Gastrocnemius medialis (tissue), 4 donors: Measurements from ENCODE around the gene OR10K2. TPM values are rescaled to one million over a fixed set of nuclear protein-coding genes. Genes with fewer than 3 reads are reported as not detected.

Experiments used
- ATAC-seq, 2 donors: fragments of 150-250 bp; one replicate each; pipeline ENCODE4 v1.9.1; 2016
- DNase-seq, 2 donors: peaks; one replicate each; pipeline ENCODE4 v3.0.0-alpha.2; 2019
- H3K27ac ChIP-seq, 4 donors: fragments of 200-600 bp; sonication (generic); 1 replicate in 1 of 4; 2 replicates in 3 of 4; pipeline ENCODE4 v1.5.1; 2016 to 2018; ENCODE audit warnings: mild to moderate bottlenecking in 2 of 4, moderate library complexity in 1 of 4
- H3K27me3 ChIP-seq, 3 donors: fragments of 200-600 bp; sonication (generic) in 2 of 3; 1 replicate in 1 of 3; 2 replicates in 2 of 3; pipeline versions ENCODE4 v1.5.1 to v1.6.0; 2016 to 2019; ENCODE audit warnings: mild to moderate bottlenecking in 1 of 3, moderate library complexity in 1 of 3
- H3K36me3 ChIP-seq, 2 donors: fragments of 200-600 bp; sonication (generic) in 1 of 2; one replicate each; pipeline ENCODE4 v1.5.1; 2017 to 2018
- H3K4me1 ChIP-seq, 2 donors: fragments of 200-600 bp; sonication (generic) in 1 of 2; one replicate each; pipeline ENCODE4 v1.5.1; 2016 to 2017; ENCODE audit warnings: mild to moderate bottlenecking in 2 of 2
- H3K4me3 ChIP-seq, 4 donors: fragments of 200-600 bp; sonication (generic) in 3 of 4; 1 replicate in 1 of 4; 2 replicates in 3 of 4; pipeline ENCODE4 v1.5.1; 2016 to 2019; ENCODE audit warnings: mild to moderate bottlenecking in 2 of 4
- H3K9me3 ChIP-seq, 3 donors: fragments of 200-600 bp; sonication (generic) in 2 of 3; 1 replicate in 1 of 3; 2 replicates in 2 of 3; pipeline ENCODE4 v1.5.1; 2016 to 2019
- POLR2A ChIP-seq, 2 donors: fragments of 450-650 bp; IDR thresholded peaks; one replicate each; pipeline ENCODE4 v1.6.1; 2017; ENCODE audit warnings: antibody characterized with exemption in 2 of 2, mild to moderate bottlenecking in 2 of 2, moderate library complexity in 2 of 2
- in situ Hi-C, 4 donors: fragments of 200-750 bp; cut with MboI; loops; one replicate each; pipeline versions ENCODE4 v1.15.0 to v1.8.0; 2017; ENCODE audit warnings: low sequenced_read_pairs in 4 of 4
- intact Hi-C: fragments of 100-400 bp; cut with DNase I; formaldehyde crosslinking; loops from one replicate; pipeline ENCODE4 v1.15.1; 2023; ENCODE audit warnings: low total_unique reads
- total RNA-seq, 4 donors: library from RNA; depleted of rRNA; stranded (reverse); fragments of >200 nt; gene quantifications; one replicate each; pipeline versions ENCODE4 v1.1.0 to v1.2.3, GENCODE V29; 2016
- TF ChIP-seq, protein P1 (sequence below), 5 experiments: fragments of 450-650 bp in 3 of 5; fragments of 200-600 bp in 2 of 5; sonication (generic) in 2 of 5; IDR thresholded peaks in 4 of 5; conservative IDR thresholded peaks in 1 of 5; 1 replicate in 4 of 5; 2 replicates in 1 of 5; pipeline ENCODE4 v1.5.1; 2016 to 2019; ENCODE audit warnings: antibody characterized with exemption in 5 of 5, mild to moderate bottlenecking in 3 of 5, moderate library complexity in 3 of 5

The OR10K2 gene
- total RNA-seq, 4 donors from 2014 or later: not detected

DNA sequence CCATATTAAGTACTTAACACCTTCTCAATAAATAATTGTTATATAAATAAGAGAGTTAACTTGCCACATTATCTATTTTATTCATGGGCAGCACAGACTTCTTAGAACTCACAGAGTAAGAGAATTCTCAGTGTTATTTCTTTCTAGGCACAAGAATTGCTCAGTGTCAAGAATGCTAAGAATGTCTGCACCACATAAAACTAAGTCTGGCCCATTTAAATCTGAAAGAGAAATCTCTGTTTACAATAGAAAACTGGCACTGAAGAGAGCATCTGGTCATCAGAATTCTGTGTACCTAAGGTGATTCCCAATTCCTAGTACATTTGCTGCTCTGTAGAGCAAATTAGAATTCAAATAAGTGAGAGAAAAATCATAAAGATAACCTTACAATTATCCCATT lies 3.8 kb downstream of the OR10K2 start:
- Histone ChIP-seq H3K9me3 (no peaks in the 10 kb centered on the region), H3K27ac (no peak overlapping the region)
- in situ Hi-C loops: no loop called here

DNA sequence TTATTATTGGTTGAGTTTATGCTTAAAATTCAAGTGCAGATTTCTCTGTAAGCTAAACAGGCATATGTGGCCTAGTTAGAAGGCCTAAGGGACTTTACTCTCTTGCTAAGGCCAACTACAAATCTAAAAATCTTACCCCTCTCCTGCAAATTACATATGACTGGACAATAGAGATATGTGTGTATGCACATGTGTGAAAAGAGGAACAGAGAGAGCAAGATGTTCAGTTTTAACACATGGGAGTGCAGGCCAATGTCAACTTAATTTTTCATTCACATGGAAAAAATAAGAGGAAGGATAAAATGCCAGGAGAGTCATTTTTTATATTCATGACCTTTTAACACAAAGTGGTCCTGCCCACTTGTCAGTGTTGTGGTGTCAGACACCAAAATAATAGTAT lies 8.5 kb downstream of the OR10K2 start:
- Histone ChIP-seq H3K36me3 (no peaks in the 10 kb centered on the region), H3K4me1 (no peaks in the 10 kb centered on the region), H3K27ac (no peak overlapping the region), H3K9me3 (no peaks in the 10 kb centered on the region), H3K4me3 (no peak overlapping the region), H3K27me3 (no peaks in the 10 kb centered on the region)
- ATAC-seq (no peak), DNase-seq (no peak)
- intact Hi-C loops: no loop called here
- in situ Hi-C loops: no loop called here
- TF ChIP-seq POLR2A (IDR thresholded peaks at IDR 0.05): no peak

More for the DNA sequence above, 3.8 kb downstream of the OR10K2 start:
- ATAC-seq (no peak), DNase-seq (no peak)
- Histone ChIP-seq H3K4me3 (no peak overlapping the region), H3K36me3 (no peaks in the 10 kb centered on the region), H3K27me3 (no peaks in the 10 kb centered on the region), H3K4me1 (no peaks in the 10 kb centered on the region)
- no peak for TF ChIP-seq POLR2A (IDR thresholded peaks at IDR 0.05)
- TF ChIP-seq, protein P1, sequence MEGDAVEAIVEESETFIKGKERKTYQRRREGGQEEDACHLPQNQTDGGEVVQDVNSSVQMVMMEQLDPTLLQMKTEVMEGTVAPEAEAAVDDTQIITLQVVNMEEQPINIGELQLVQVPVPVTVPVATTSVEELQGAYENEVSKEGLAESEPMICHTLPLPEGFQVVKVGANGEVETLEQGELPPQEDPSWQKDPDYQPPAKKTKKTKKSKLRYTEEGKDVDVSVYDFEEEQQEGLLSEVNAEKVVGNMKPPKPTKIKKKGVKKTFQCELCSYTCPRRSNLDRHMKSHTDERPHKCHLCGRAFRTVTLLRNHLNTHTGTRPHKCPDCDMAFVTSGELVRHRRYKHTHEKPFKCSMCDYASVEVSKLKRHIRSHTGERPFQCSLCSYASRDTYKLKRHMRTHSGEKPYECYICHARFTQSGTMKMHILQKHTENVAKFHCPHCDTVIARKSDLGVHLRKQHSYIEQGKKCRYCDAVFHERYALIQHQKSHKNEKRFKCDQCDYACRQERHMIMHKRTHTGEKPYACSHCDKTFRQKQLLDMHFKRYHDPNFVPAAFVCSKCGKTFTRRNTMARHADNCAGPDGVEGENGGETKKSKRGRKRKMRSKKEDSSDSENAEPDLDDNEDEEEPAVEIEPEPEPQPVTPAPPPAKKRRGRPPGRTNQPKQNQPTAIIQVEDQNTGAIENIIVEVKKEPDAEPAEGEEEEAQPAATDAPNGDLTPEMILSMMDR (IDR thresholded peaks at IDR 0.05 in 4 of 5, conservative IDR thresholded peaks at IDR 0.05 in 1 of 5): no peak
- intact Hi-C loops: no loop called here

DNA sequence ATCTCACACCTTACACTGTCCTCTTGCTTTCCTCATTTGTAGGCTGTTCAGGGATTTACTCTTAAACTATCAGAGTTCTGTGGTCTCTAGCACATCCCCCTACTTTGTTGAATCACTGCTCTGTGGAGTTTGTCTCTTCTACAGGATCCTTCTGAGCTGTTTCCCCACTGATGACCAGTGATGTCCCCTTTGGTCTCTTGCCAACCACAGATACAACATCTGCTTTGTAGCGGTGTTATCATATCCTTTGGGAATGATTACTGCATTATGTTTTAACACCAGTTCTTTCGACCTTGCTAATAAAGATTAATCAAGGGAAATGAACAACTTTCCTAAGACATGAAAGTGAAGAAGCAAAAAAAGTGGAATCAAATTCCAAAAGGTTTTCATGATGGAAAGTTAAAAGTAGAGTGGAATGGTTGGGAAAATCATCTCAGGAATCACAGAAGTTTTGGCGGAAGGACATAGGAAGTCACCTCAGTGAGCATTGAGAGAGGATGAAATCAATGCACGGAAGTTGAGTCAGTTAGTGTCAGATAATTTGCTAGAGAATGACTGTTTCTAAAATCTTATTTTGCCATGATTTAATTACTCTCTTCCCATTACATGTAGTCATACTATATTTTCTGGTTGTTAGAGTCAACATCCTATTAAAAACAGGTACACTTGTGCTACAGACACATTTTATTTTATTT lies 11.2 kb downstream of the OR10K2 start:
- Histone ChIP-seq H3K36me3 (no peaks in the 10 kb centered on the region), H3K4me1 (no peaks in the 10 kb centered on the region), H3K9me3 (no peaks in the 10 kb centered on the region), H3K4me3 (no peak overlapping the region), H3K27ac (no peak overlapping the region), H3K27me3 (no peaks in the 10 kb centered on the region)
- in situ Hi-C loops: no loop called here
- no peak for DNase-seq
- intact Hi-C loops: no loop called here
- no peak for ATAC-seq
- TF ChIP-seq POLR2A (IDR thresholded peaks at IDR 0.05): no peak
- TF ChIP-seq, protein P1 (IDR thresholded peaks at IDR 0.05 in 4 of 5, conservative IDR thresholded peaks at IDR 0.05 in 1 of 5): no peak

DNA sequence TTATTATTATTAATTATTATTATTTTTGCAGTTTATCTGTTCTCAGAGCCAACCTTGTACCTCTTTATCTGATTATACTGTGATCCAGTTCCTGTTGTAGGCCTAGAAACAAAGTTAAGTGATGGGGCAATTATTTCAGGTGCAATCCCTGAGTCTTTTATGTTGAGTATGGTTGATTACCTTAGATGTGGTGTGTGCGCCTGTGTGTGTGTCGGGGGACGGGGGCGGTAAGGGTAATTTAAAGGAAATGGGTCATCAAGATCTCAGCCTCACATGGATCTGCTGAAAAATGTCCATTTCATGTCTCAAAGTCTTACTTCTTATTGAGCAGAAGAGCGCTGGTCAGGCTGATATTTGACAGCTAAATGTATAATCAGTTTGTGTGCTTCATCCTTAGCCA lies 18.9 kb downstream of the OR10K2 start:
- Histone ChIP-seq H3K36me3 (no peaks in the 10 kb centered on the region), H3K27ac (no peak overlapping the region), H3K4me3 (no peak overlapping the region), H3K9me3 (no peaks in the 10 kb centered on the region), H3K4me1 (no peaks in the 10 kb centered on the region), H3K27me3 (no peaks in the 10 kb centered on the region)
- no peak for TF ChIP-seq POLR2A (IDR thresholded peaks at IDR 0.05)
- TF ChIP-seq, protein P1 (IDR thresholded peaks at IDR 0.05 in 4 of 5, conservative IDR thresholded peaks at IDR 0.05 in 1 of 5): no peak
- DNase-seq (no peak), ATAC-seq (no peak)
- in situ Hi-C loops (no loop called here), intact Hi-C loops (no loop called here)

DNA sequence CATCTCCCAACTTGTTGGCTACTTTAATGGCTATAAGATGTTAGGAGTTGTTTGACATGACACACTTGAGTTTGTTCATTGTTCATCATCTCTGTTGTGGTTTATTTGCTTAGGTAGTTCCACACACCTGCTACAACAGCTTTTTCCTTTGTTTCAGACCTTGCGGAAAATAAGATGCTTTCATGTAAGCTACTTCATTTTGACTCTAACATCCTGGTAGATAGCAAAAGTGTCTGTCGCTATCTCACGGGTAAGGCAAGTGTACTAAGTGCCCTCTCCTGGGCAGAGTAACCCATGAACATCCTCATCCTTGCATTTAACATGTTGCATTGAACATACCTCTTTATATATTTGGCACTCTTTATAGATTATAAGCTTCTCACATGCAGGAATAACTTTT lies 25.2 kb downstream of the OR10K2 start:
- no peaks in the 10 kb centered on the region for H3K9me3 ChIP-seq
- DNase-seq: no peak
- TF ChIP-seq, protein P1 (IDR thresholded peaks at IDR 0.05 in 4 of 5, conservative IDR thresholded peaks at IDR 0.05 in 1 of 5): no peak
- no peak for TF ChIP-seq POLR2A (IDR thresholded peaks at IDR 0.05)
- in situ Hi-C loops: no loop called here
- H3K4me1 ChIP-seq: no peaks in the 10 kb centered on the region
- intact Hi-C loops: no loop called here
- H3K36me3 ChIP-seq: no peaks in the 10 kb centered on the region
- ATAC-seq: no peak
- H3K27ac ChIP-seq: no peak overlapping the region
- no peaks in the 10 kb centered on the region for H3K27me3 ChIP-seq
- no peak overlapping the region for H3K4me3 ChIP-seq
